ENCODE results near the gene ASB8.
"Not testable (repeated sequence)": the region's sequence is repeated elsewhere in the genome, so short reads cannot be mapped to it uniquely, and the experiment has no call there.

Gene ASB8

DNA sequence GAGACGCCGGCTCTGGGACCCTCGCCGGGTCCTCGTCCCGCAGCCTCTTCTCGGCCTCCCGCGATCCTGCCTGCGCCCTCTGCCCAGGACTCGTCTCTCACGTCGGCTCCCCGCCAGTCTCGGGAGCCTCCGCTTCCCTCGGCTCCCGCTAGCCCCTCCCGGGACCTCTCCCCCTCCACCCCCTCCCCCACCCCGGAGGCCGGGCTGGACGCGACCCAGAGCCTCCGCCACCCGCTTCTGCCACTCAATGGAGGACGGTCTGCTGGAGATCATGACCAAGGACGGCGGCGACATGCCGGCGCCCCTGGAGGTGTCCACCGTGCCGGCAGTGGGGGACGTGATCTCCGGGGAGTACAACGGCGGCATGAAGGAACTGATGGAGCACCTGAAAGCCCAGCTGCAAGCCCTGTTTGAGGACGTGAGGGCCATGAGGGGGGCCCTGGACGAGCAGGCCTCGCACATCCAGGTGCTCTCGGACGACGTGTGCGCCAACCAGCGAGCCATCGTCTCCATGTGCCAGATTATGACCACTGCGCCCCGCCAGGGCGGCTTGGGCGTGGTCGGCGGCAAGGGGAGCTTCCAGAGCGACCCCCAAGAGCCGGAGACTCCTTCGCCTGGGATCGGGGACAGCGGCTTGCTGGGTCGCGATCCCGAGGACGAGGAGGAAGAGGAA, 26.7 kb upstream of the ASB8 start:
- Histone ChIP-seq H3K4me3 (peak overlapping the region; percentile 45 to 70 (median 54)), H3K27ac (peak overlapping the region in 2 of 21 experiments; percentile 48 to 52)

DNA sequence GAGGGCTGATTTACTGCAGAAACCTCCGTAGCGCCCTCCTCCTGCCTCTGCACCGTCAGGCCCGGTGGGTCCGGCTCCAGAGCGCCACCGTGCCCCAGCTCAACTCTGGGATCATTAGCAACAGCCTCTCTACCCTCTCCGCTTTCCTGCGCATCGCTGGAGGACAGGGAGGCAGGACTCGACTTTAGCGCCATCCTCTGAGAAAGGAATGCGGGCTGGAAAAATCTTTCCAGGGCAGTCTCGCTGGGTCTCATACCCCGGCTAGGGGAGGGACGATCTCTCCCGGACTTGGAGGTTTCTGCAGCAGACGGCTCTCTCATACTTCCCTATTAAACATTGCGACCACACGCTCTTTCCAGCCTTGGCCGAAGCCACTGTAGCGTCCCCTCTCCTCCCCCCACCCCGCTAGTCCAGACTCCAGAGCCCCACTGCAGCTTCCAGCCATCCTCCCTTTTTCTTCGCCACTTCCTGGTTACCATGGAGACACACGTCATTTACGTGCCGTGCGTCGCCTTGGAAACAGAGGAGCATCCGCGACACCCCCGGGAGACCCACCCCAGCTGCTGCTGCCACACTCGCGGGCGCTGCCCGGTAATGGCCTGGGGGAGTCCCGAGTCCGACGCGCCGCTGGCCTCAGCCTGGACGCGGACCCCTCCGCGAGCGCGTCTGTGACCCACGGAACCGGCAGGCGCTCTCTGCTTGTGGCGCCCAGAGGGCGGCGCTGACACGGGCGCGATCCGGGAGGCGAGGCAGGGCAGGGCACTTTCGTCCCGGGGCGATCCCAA, 26.0 kb upstream of the ASB8 start, which contains the start of gene CCDC184:
CCDC184 (plus strand) TSS at position 554 of the 785 bp plus-strand sequence. CDS start 479 bp downstream, outside the sequence.
- Histone ChIP-seq H3K27ac (peak within 1 kb of the TSS in 4 of 21 experiments; percentile 7 to 69 (median 50)), H3K4me3 (peak within 1 kb of the TSS; percentile 45 to 70 (median 54))

DNA sequence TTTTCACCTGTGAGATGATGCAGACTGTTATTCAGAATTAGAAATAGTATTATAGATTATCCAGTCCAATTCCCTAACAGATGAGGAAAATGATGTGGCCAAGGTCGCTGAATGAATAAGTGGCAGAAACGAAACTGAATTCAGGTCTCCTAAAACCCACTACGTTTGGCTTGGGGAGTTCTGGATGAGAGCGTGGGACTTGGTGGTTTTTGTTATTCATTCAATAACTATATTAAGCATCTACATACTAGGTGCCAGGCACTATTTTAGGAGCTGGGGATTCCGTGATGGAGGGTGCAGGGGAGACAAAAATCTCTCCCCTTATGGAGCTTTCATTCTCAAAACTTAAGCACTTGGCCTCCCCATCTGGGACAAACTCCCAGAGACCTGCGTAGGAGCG, 25.3 kb upstream of the ASB8 start:
- Histone ChIP-seq H3K27ac (peak overlapping the region in 3 of 21 experiments; percentile 7 to 69 (median 34)), H3K4me3 (peak overlapping the region; percentile 45 to 70 (median 54))

DNA sequence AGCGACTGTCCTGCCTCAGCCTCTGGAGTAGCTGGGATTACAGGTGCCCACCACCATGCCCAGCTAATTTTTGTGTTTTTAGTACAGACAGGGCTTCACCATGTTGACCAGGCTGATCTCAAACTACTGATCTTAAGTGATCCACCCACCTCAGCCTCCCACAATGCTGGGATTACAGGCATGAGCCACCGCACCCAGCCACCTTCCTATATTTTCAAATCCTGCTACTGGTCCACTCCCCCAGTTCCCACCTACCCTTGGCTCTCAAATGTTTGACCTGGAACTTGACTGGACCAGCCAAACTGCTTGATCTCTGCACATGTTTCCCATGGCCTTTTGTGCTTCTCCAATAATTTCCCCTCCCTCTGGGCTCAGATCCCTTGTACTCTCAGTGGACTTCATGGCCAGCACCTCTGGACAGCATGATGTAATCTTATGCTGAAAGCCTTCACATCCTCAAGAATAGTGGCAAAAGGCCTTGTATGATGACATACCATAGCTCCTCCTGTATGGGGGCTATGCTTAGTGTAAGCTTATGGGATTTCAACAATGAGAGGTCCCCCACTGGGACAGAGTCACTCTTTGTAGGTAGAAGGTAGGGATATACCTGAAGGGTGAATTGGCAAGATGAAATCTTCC, 23.7 kb upstream of the ASB8 start:
- H3K4me3 ChIP-seq = no peak overlapping the region
- no peak overlapping the region for H3K27ac ChIP-seq

DNA sequence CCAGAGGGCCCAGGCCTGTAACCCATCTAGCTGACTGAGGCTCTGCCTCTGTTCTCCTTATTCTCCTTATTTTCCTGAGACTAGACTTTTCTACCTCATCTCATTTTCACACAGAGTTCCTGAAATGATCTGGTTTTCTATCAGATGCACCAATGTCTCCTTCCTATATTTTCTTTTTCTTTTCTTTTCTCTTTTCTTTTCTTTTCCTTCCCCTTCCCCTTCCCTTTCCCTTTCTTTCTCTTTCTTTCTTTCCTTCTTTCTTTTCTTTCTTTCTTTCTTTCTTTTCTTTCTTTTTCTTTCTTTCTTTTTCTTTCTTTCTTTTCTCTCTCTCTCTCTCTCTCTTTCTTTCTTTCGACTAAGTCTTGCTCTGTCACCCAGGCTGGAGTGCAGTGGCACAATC, 23.1 kb upstream of the ASB8 start:
- H3K4me3 ChIP-seq = no peak overlapping the region
- no peak overlapping the region for H3K27ac ChIP-seq

DNA sequence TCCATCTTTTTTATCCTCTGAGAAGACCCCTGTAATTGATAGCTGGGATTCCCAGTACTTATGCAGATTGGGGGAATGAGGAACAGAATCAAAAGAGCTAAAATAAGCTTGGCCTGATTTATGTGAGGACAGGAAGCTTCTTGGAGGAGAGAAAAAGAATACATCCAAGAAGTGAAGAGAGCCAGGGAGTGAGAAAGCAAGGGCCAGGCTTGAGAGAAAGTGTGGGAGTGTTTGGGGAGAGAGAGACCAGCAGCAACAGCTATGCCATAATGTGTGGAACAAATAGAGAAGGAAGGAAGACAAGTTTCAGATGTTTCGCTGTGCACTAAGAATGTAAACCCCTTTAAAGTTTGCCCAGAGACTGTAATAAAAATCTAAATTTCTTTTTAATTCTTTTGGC, 22.2 kb upstream of the ASB8 start:
- Histone ChIP-seq H3K4me3 (no peak overlapping the region), H3K27ac (no peak overlapping the region)

DNA sequence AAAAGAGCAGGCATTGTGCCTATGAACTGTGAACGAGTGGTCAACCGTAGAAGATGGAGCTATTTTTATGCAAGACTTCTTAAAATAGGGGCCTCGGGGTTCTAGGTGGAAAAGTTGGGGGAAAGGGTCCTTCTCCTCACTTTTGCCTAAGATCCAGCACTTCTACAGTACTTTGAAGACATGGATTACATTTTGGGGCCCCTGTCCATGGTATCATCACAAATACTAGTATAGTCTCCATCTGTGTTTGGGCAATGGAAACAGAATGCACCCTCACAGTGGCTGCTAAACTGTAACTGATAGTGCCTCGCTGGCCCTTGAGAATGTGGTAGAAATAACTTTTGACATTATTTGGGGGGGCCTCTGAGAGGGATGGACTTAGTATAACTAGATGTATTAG, 20.7 kb upstream of the ASB8 start:
- Histone ChIP-seq H3K4me3 (no peak overlapping the region), H3K27ac (no peak overlapping the region)

DNA sequence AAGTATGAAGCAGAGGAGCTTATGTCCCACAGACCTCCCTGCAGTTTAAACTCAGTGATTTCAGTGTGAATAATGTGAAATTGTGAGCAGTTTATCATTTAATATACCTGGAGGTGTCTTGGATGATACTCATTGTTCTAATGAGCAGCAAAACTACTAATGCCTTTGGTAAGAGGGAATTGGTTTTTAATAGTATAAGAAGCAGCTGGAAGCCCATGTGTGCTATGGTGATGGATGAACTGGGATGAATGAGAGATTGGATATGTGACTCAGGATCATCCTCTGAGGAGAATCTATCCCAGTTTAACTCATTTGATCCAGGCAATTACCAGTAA, 19.1 kb upstream of the ASB8 start:
- no peak overlapping the region for H3K27ac ChIP-seq

DNA sequence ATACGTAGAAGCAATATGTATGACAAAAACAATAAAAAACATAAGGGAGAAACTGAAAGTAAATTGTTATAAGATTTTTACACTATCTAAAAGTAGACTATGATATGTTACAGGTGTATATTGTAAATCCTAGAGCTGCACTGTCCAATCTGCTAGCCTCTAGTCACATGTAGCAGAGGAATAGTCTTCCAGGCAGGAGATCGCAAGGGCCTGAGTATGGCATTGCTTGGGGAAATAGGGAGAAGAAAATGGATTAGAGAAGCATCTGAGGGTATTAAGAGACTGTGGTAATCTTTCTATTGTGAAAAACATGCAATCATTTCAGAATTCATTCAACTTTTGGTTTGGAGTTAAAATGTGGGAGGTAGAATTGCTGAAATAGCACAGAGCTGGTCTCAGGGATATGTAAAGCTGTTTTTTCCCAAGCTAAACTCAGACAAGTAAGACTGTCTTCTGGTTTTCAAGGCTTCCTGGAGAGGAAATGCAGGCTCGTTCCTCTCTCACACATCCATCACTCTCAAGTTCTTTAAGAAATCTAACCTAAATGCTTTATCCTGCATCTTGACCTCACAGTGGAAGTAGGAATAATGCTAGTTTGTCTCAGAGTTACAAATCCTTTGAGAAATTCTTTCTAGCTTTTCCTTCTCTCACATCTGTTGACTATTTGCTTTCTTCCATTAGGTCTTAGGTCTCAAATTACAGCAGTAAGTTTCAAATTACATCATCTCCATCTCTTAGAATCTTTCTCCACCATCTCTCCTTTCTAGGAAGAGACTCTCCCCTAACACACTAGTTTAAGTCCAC, 18.5 kb upstream of the ASB8 start:
- Histone ChIP-seq H3K4me3 (no peak overlapping the region), H3K27ac (no peak overlapping the region)

More for the DNA sequence above, 19.1 kb upstream of the ASB8 start:
- no peak overlapping the region for H3K4me3 ChIP-seq

DNA sequence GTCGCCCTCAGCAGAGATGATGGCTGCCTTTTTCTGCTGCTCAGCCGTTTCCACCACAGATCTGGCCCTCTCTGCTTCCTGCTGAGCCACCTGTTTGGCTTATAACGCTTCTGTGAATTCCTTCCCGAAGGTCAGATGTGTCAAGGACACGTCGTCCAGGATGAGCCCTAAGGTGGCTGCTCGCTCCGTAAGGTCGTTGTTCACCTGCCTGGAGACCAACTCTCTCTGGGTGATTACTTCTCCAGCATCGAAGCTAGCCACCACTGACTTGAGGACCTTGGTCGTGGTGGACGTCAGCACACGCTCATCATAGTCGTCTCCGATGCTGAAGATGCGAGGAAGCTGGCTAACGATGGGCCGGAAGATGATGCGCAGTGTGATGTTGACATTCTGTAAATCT, 11.7 kb upstream of the ASB8 start:
- Histone ChIP-seq H3K27ac (no peak overlapping the region), H3K4me3 (no peak overlapping the region)

DNA sequence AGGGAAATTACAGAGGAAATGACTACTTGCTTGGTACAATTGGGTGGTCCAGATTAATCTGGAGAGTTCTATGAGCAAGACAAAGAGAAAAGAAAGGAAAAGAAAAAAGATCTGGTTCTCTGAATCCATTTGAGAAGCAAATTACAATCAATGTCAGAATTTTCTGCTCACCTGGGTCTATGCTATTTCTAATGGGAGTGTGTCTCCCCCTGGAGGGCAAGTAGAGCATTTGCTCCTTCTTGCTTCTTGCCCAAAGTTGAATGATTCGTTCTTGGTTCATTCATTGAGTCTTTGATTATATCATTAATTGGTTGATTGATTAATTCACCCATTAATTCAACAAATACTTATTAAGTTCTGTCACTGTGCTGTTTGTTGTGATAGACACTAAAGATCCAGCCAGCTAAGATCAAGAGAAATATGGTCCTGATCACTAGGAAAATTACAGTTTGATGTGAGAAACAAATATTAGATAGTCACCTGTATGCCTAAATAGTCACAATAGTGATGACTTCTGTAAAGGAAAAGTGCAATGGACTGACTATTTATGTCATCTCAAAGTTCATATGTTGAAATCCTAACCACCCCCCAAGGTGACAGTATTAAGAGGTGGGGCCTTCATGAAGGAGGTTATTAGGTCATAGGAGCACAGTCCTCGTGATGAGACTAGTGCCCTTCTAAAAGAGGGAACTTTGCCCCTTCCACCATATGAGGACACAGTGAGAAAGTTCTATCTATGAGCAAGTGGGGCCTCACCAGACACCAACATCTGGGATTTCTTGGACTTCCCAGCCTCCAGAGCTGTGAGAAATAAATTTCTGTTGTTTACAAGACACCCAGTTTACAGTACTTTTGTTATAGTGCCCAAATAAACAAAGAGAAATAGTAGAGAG, 8.0 kb upstream of the ASB8 start:
- H3K4me3 ChIP-seq = no peak overlapping the region
- no peak overlapping the region for H3K27ac ChIP-seq

DNA sequence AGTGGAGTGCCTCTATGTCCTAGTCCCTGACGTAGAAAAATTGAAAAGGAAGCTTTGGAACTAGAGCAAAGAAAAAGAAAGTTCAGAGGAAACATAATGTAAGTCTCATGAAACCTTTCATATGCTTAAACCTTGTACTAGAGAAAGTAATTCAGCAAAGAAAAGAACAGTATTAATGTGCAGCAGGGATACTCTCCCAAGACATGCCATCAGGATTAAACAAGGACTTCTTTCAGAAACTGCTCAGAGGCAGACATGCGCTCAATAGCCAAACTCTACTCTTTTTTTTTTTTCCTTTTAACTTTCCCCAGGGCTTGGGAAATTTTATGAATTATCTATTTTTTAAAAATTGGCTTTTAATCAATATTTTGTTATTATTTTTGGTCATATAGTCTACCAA, 7.1 kb upstream of the ASB8 start:
- H3K27ac ChIP-seq = no peak overlapping the region
- H3K4me3 ChIP-seq = no peak overlapping the region

DNA sequence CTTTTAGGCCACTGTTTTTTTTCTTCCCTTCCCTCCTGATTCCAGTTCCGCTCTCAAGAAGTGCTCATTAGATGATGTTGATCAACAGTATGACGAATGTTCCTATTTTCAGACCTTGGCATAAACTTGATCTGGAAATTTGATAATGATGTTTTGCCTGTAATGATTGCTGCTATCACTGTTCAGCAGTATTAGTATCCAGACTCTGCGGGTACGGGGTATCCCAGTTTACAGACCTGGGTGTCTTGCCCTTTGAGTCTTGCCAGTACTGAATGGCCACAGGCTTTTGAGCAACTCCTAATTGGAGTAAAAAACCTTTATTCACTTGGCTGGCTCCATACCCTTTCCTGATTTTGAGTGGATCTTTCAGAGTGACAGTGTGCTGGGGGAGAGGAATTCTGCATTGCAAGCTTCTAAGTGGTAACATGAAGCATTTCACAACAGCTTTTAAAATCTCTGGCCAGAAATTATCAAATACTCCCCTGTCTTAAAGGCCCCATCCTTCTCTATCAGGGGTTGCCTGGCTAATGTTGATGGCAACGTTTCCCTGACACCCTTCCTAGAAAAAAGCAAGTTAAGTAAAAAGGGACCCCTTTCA, 5.9 kb upstream of the ASB8 start:
- Histone ChIP-seq H3K27ac (no peak overlapping the region), H3K4me3 (no peak overlapping the region)

DNA sequence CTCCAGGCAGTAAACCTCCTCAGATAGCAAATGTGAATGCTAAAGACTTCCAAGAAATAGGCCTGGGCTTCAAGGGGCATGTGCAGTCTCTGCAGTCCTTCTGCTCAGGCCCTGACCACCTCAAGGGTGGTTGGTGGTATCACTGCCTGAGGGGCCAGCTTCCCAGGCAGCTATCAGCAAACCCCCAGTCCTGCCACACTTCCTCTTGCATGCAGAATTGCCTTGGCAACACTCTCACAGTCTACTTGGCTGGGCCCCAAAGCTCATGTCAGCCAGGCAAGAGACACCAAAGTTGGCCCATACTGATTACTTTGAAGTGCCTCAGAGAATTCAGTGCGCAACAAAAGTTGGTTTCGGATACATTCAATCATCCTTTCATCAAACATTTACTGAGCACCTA, 3.5 kb upstream of the ASB8 start:
- no peak overlapping the region for H3K27ac ChIP-seq
- no peak overlapping the region for H3K4me3 ChIP-seq

DNA sequence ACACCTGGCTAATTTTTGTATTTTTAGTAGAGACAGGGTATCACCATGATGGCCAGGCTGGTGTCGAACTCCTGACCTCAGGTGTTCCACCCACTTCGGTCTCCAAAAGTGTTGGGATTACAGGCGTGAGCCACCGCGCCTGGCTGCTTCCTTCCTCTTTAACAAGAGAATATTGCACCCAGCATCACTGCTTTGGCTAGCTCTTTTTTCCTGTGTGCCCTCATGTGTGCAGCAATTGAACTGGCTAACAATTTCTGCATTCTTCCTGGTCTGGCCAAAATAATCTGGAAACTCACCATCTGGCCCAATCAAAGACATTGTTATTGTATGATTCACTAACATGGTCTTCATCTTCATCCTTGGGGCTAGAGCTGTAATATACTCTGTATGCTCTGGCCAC, 2.7 kb upstream of the ASB8 start:
- Histone ChIP-seq H3K27ac (no peak overlapping the region), H3K4me3 (no peak overlapping the region)

DNA sequence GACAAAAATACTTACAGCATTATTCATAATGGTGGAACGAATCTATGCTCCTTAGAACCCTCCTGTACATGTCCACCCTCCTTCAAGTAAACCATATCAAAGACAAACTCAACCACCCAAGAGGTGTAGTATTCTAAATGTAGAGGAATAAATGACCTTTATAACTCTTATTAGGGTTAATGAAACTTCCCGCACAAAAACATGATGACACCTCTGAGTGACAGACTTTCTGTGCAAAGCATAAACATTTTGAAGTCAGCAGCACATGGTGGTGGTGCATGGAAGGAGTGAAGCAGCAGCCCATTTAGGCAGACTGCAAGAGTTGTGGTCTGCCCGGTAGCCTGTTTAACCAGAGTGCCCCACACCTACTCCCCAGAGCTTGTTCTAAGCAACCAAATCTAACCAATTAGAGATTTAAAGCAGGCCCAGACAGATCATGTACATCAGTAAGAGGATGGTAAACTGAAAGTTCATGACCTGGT, 615 bp upstream of the ASB8 start:
- peak overlapping the region in 19 of 21 experiments; percentile 34 to 91 (median 85) for H3K27ac ChIP-seq
- H3K4me3 ChIP-seq = peak overlapping the region; percentile 64 to 94 (median 89)

DNA sequence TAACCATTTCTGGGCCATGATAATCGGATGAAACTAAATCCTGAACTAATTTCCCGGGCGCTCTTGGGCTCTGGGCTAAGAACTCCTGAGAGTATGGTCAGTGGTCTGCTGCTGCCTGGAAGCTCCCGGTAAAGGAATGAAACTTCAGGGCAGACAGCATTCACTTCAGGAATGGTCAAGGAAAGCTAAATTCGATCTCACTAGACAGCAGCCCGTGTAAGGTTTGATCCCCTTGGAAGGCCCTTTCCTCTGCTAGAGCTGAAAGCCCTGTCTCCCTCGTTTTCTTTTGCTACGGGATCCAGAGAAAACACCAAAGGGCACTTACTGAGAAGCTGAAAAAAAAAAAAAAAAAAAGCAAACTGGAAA, 680 bp downstream of the ASB8 start:
- Histone ChIP-seq H3K27ac (peak overlapping the region in 19 of 21 experiments; percentile 67 to 91 (median 85)), H3K4me3 (peak overlapping the region; percentile 64 to 94 (median 89))

DNA sequence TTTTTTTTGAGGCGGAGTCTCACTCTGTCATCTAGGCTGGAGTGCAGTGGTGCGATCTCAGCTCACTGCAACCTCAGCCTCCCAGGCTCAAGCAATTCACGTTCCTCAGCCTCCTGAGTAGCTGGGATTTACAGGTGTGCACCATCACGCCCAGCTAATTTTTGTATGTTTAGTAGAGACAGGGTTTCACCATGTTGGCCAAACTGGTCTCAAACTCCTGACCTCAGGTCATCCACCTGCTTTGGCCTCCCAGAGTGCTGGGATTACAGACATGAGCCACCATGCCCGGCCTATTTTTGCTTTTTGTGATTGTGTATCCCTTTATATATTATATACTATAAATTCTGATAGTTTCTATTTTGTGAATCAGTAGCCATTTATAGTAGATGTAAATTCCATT, 1.5 kb downstream of the ASB8 start:
- not testable (repeated sequence) for H3K4me3 ChIP-seq

More for the DNA sequence above, 1.5 kb downstream of the ASB8 start:
- H3K27ac ChIP-seq = not testable (repeated sequence)

Measured in skin epidermis (tissue), 12 donors.